B cell (primary cell): ENCODE measurements around the gene SLC4A5. TPM values are rescaled to one million over a fixed set of nuclear protein-coding genes. Genes with fewer than 3 reads are reported as not detected.

Experiments used
- ATAC-seq: fragments of 200-7000 bp; cut with Tn5 transposase; one replicate; pipeline ENCODE4 v1.10.0; 2021; ENCODE audit warnings: low read depth, mild to moderate bottlenecking, moderate number of reproducible peaks, moderate library complexity
- CTCF ChIA-PET: fragments of 350-600 bp; sonication (Branson Sonifier 250); formaldehyde crosslinking; loops from one replicate; lab custom pipeline; 2021; ENCODE audit warnings: antibody characterized with exemption, inconsistent platforms; lab: Charles Lee
- POLR2A ChIA-PET: fragments of 350-600 bp; sonication (Branson Sonifier 250); formaldehyde crosslinking; loops from one replicate; lab custom pipeline; 2021; ENCODE audit warnings: antibody characterized with exemption; lab: Charles Lee
- DNase-seq: peaks from one replicate; pipeline ENCODE4 v3.0.0; 2013
- H2AFZ ChIP-seq: 2 replicates; pipeline ENCODE4 v1.6.1; 2012; ENCODE audit warnings: mild to moderate bottlenecking, low read depth, low read length; ENCODE audit not compliant: insufficient read depth, poor library complexity, severe bottlenecking
- H3K27ac ChIP-seq, 2 donors: 1 replicate in 1 of 2; 2 replicates in 1 of 2; pipeline ENCODE4 v1.5.1; 2012 to 2013; ENCODE audit warnings: low read length in 2 of 2, mild to moderate bottlenecking in 2 of 2, moderate library complexity in 1 of 2
- H3K27me3 ChIP-seq, 4 experiments: fragments of 200-600 bp in 1 of 4; sonication (generic) in 1 of 4; replicated peaks in 1 of 4; 1 replicate in 2 of 4; 2 replicates in 2 of 4; pipeline versions ENCODE4 v1.6.1 to v1.7.0; 2013 to 2016; ENCODE audit warnings: low read length in 3 of 4, mild to moderate bottlenecking in 2 of 4, mixed read lengths in 1 of 4, moderate library complexity in 1 of 4; ENCODE audit not compliant: insufficient read depth in 4 of 4, control insufficient read depth in 3 of 4; ENCODE audit errors: control extremely low read depth in 1 of 4
- H3K36me3 ChIP-seq, 2 experiments: replicated peaks in 1 of 2; 1 replicate in 1 of 2; 2 replicates in 1 of 2; pipeline versions ENCODE4 v1.6.1 to v1.7.1; 2013; ENCODE audit warnings: low read length in 1 of 2; ENCODE audit not compliant: insufficient read depth in 2 of 2, control insufficient read depth in 1 of 2; ENCODE audit errors: control extremely low read depth in 1 of 2, extremely low read depth in 1 of 2
- H3K4me1 ChIP-seq, 2 donors: fragments of 200-600 bp in 1 of 2; sonication (generic) in 1 of 2; 1 replicate in 1 of 2; 2 replicates in 1 of 2; pipeline versions ENCODE4 v1.5.1 to v1.6.1; 2013 to 2017; ENCODE audit warnings: low read length in 2 of 2; ENCODE audit not compliant: control insufficient read depth in 2 of 2, insufficient read depth in 2 of 2
- H3K4me2 ChIP-seq: replicated peaks from 2 replicates; pipeline ENCODE3; 2012; ENCODE audit warnings: mild to moderate bottlenecking, low read depth, low read length; ENCODE audit not compliant: poor library complexity, severe bottlenecking
- H3K4me3 ChIP-seq, 5 experiments: fragments of 200-600 bp in 1 of 5; sonication (generic) in 1 of 5; 1 replicate in 3 of 5; 2 replicates in 2 of 5; pipeline versions ENCODE4 v1.5.1 to v1.7.0; 2011 to 2016; ENCODE audit warnings: low read length in 4 of 5, mild to moderate bottlenecking in 4 of 5, low read depth in 2 of 5, control low read depth in 1 of 5, moderate library complexity in 1 of 5; ENCODE audit not compliant: insufficient read depth in 1 of 5; ENCODE audit errors: control extremely low read depth in 1 of 5, extremely low read depth in 1 of 5
- H3K79me2 ChIP-seq: fragments of 200-600 bp; sonication (generic); one replicate; pipeline ENCODE4 v1.6.0; 2016; ENCODE audit warnings: low read length; ENCODE audit not compliant: control insufficient read depth, insufficient read depth
- H3K9ac ChIP-seq: fragments of 200-600 bp; sonication (generic); 2 replicates; pipeline ENCODE4 v1.6.1; 2017; ENCODE audit warnings: mild to moderate bottlenecking, low read length, moderate library complexity
- H3K9me3 ChIP-seq, 3 donors: one replicate each; pipeline versions ENCODE4 v1.6.1 to v1.7.1; 2013; ENCODE audit warnings: low read length in 2 of 3; ENCODE audit not compliant: control insufficient read depth in 2 of 3, insufficient read depth in 1 of 3; ENCODE audit errors: control extremely low read depth in 1 of 3
- H4K20me1 ChIP-seq: 2 replicates; pipeline ENCODE4 v1.6.0; 2012; ENCODE audit warnings: mild to moderate bottlenecking, low read length; ENCODE audit not compliant: insufficient read depth, control insufficient read depth, poor library complexity, severe bottlenecking
- H3K27ac Mint-ChIP-seq: one replicate; pipeline ENCODE4 v1.8.0; 2021; ENCODE audit warnings: mixed read lengths
- H3K27me3 Mint-ChIP-seq: one replicate; pipeline ENCODE4 v1.8.0; 2021; ENCODE audit warnings: mixed read lengths
- H3K4me1 Mint-ChIP-seq: one replicate; pipeline ENCODE4 v1.8.0; 2021; ENCODE audit warnings: mixed read lengths
- H3K4me3 Mint-ChIP-seq: one replicate; pipeline ENCODE4 v1.8.0; 2021; ENCODE audit warnings: mixed read lengths
- H3K9me3 Mint-ChIP-seq: one replicate; pipeline ENCODE4 v1.8.0; 2022; ENCODE audit warnings: mixed read lengths; ENCODE audit not compliant: insufficient read depth
- EZH2 ChIP-seq: IDR thresholded peaks from 2 replicates; pipeline ENCODE4 v1.6.1; 2012; ENCODE audit warnings: borderline replicate concordance, low read depth, mild to moderate bottlenecking, moderate library complexity, low read length; ENCODE audit not compliant: insufficient read depth, poor library complexity, severe bottlenecking
- WGBS: methylation state at CpG from one replicate; pipeline ENCODE4 v1.1.5; 2013; ENCODE audit warnings: missing lambda C conversion rate; ENCODE audit not compliant: insufficient coverage; 5-methylcytosine and 5-hydroxymethylcytosine counted together
- intact Hi-C: fragments of 100-400 bp; cut with micrococcal nuclease; formaldehyde crosslinking; loops from one replicate; pipeline ENCODE4 v1.10.0; 2022
- polyA plus RNA-seq: library from polyadenylated mRNA; depleted of rRNA; stranded (reverse); fragments of >200 nt; gene quantifications from 2 replicates; pipeline ENCODE4 v1.2.3, GENCODE V29; 2012
- total RNA-seq, 2 donors: library from RNA; stranded (reverse); fragments of 120-200 nt in 1 of 2; gene quantifications; 1 replicate in 1 of 2; 2 replicates in 1 of 2; pipeline versions ENCODE4 v1.2.3 to v1.2.4, GENCODE V29; 2013 to 2022
- TF ChIP-seq, protein P1 (sequence below): fragments of 200-600 bp; IDR thresholded peaks from one replicate; pipeline ENCODE4 v1.8.0; 2022; ENCODE audit warnings: antibody characterized with exemption, mild to moderate bottlenecking

Gene SLC4A5
- total and polyA plus RNA-seq, 2 donors (not counting 1 experiment from before 2014, with no cell fraction given) = 3.3 to 9.7 TPM

- Histone ChIP-seq H4K20me1 (peaks cover 89% of the 10 kb centered on the region), H2AFZ (no peak overlapping the region), H3K4me2 (no peak overlapping the region), H3K9ac (no peak overlapping the region), H3K79me2 (peaks cover 93% of the 10 kb centered on the region), H3K4me1 (peaks cover 11 to 13% of the 10 kb centered on the region in 2 donors), H3K27me3 (no peaks in the 10 kb centered on the region), H3K36me3 (peaks cover 0 to 6% of the 10 kb centered on the region in 2 experiments), H3K4me3 (no peak overlapping the region), H3K27ac (no peak overlapping the region), H3K9me3 (no peaks in the 10 kb centered on the region)
- H3K4me1 Mint-ChIP-seq = peaks cover 18% of the 10 kb centered on the region
- TF ChIP-seq, protein P1, sequence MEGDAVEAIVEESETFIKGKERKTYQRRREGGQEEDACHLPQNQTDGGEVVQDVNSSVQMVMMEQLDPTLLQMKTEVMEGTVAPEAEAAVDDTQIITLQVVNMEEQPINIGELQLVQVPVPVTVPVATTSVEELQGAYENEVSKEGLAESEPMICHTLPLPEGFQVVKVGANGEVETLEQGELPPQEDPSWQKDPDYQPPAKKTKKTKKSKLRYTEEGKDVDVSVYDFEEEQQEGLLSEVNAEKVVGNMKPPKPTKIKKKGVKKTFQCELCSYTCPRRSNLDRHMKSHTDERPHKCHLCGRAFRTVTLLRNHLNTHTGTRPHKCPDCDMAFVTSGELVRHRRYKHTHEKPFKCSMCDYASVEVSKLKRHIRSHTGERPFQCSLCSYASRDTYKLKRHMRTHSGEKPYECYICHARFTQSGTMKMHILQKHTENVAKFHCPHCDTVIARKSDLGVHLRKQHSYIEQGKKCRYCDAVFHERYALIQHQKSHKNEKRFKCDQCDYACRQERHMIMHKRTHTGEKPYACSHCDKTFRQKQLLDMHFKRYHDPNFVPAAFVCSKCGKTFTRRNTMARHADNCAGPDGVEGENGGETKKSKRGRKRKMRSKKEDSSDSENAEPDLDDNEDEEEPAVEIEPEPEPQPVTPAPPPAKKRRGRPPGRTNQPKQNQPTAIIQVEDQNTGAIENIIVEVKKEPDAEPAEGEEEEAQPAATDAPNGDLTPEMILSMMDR = no peak
- no peak for TF ChIP-seq EZH2
- H3K27me3 Mint-ChIP-seq = no peaks in the 10 kb centered on the region
- ChIA-PET CTCF (no interaction called here), POLR2A (no interaction called here)
- intact Hi-C loops = no loop called here
- H3K27ac Mint-ChIP-seq = no peak overlapping the region
- no peaks in the 10 kb centered on the region for H3K9me3 Mint-ChIP-seq
- WGBS = 95% methylated on average over 2 of the region's 3 CpGs
- no peak overlapping the region for H3K4me3 Mint-ChIP-seq
- no peak for ATAC-seq
- no peak for DNase-seq
These were observed 40.8 kb upstream of the SLC4A5 start for GRCh38 chr2:74384051-74384450.

- peaks cover 86% of the 10 kb centered on the region for H3K79me2 ChIP-seq
- no peak overlapping the region for H3K9ac ChIP-seq
These were observed 40.0 kb upstream of the SLC4A5 start for GRCh38 chr2:74383254-74383653.

More at GRCh38 chr2:74383254-74383653, 40.0 kb upstream of the SLC4A5 start:
- no peak for DNase-seq
- ATAC-seq = no peak
- intact Hi-C loops = no loop called here
- peaks cover 20% of the 10 kb centered on the region for H3K4me1 Mint-ChIP-seq
- H3K4me3 Mint-ChIP-seq = no peak overlapping the region
- Histone ChIP-seq H3K4me2 (no peak overlapping the region), H3K27me3 (no peaks in the 10 kb centered on the region), H3K4me1 (peaks cover 10 to 13% of the 10 kb centered on the region in 2 donors), H3K9me3 (no peaks in the 10 kb centered on the region), H3K36me3 (peaks cover 0 to 6% of the 10 kb centered on the region in 2 experiments), H3K27ac (no peak overlapping the region), H3K4me3 (no peak overlapping the region), H2AFZ (no peak overlapping the region), H4K20me1 (peaks cover 88% of the 10 kb centered on the region)
- no peak overlapping the region for H3K27ac Mint-ChIP-seq
- CTCF ChIA-PET = interaction anchor here (1.2 kb wide), 1 partner anchor 8 kb away, joined by 5 read pairs; no protein-coding TSS in a partner anchor
- POLR2A ChIA-PET = no interaction called here
- no peaks in the 10 kb centered on the region for H3K9me3 Mint-ChIP-seq
- WGBS = 89% methylated on average over 1 of the region's 1 CpG
- TF ChIP-seq, protein P1 = no peak
- no peak for TF ChIP-seq EZH2
- H3K27me3 Mint-ChIP-seq = no peaks in the 10 kb centered on the region
